Natural killer cell (primary cell): ENCODE data around the gene KPNA3. TPM values are rescaled to one million over a fixed set of nuclear protein-coding genes. Genes with fewer than 3 reads are reported as not detected.
A peak's percentile ranks its signal among the peaks of the same experiment; 100 is the strongest.
"Not testable (repeated sequence)": the region's sequence is repeated elsewhere in the genome, so short reads cannot be mapped to it uniquely, and the experiment has no call there.

Source experiments
- ATAC-seq, 3 donors: fragments of 150-1000 bp in 2 of 3; fragments of 200-7000 bp in 1 of 3; cut with Tn5 transposase; 1 replicate in 1 of 3; 2 replicates in 2 of 3; pipeline ENCODE4 v1.10.0; 2021; ENCODE audit warnings: mild to moderate bottlenecking in 2 of 3, moderate library complexity in 2 of 3
- DNase-seq, 2 donors: peaks; one replicate each; pipeline versions ENCODE4 v3.0.0 to v3.0.0-alpha.2; 2013 to 2021; ENCODE audit warnings: mixed read lengths in 1 of 2
- H3K27ac ChIP-seq: one replicate; pipeline ENCODE4 v1.5.1; 2013; ENCODE audit warnings: mild to moderate bottlenecking, low read length
- H3K27me3 ChIP-seq: one replicate; pipeline ENCODE4 v1.6.1; 2013; ENCODE audit warnings: low read length; ENCODE audit not compliant: control insufficient read depth, insufficient read depth
- H3K36me3 ChIP-seq: one replicate; pipeline ENCODE4 v1.6.1; 2013; ENCODE audit warnings: low read length; ENCODE audit not compliant: control insufficient read depth, insufficient read depth
- H3K4me1 ChIP-seq: one replicate; pipeline ENCODE4 v1.6.1; 2013; ENCODE audit warnings: low read length; ENCODE audit not compliant: control insufficient read depth, insufficient read depth
- H3K4me3 ChIP-seq: one replicate; pipeline ENCODE4 v1.5.1; 2013; ENCODE audit warnings: low read length
- H3K9me3 ChIP-seq: one replicate; pipeline ENCODE4 v1.6.1; 2013; ENCODE audit warnings: low read length; ENCODE audit not compliant: control insufficient read depth, insufficient read depth
- H3K27ac Mint-ChIP-seq, 2 donors: one replicate each; pipeline ENCODE4 v1.8.0; 2022; ENCODE audit warnings: mild to moderate bottlenecking in 2 of 2, mixed read lengths in 2 of 2, moderate library complexity in 1 of 2
- H3K27me3 Mint-ChIP-seq, 2 donors: one replicate each; pipeline ENCODE4 v1.8.0; 2022; ENCODE audit warnings: low read depth in 2 of 2, mixed read lengths in 2 of 2
- H3K36me3 Mint-ChIP-seq: one replicate; pipeline ENCODE4 v1.8.0; 2022; ENCODE audit warnings: mixed read lengths
- H3K4me1 Mint-ChIP-seq, 2 donors: one replicate each; pipeline ENCODE4 v1.8.0; 2022; ENCODE audit warnings: mixed read lengths in 2 of 2
- H3K4me3 Mint-ChIP-seq: one replicate; pipeline ENCODE4 v1.8.0; 2022; ENCODE audit warnings: mild to moderate bottlenecking, moderate library complexity, mixed read lengths
- H3K9me3 Mint-ChIP-seq, 2 donors: one replicate each; pipeline ENCODE4 v1.8.0; 2022; ENCODE audit warnings: mixed read lengths in 2 of 2
- WGBS: methylation state at CpG from one replicate; pipeline ENCODE4 v1.1.7; 2013; ENCODE audit warnings: missing lambda C conversion rate; ENCODE audit not compliant: insufficient coverage; 5-methylcytosine and 5-hydroxymethylcytosine counted together
- intact Hi-C: fragments of 100-400 bp; cut with micrococcal nuclease; formaldehyde crosslinking; loops from one replicate; pipeline ENCODE4 v1.14.2; 2022
- total RNA-seq, 4 donors: library from RNA; stranded (reverse); fragments of 120-200 nt in 1 of 4; gene quantifications; one replicate each; pipeline versions ENCODE4 v1.2.3 to v1.2.4, GENCODE V29; 2013 to 2022
- TF ChIP-seq, protein P1 (sequence below): fragments of 200-600 bp; IDR thresholded peaks from one replicate; pipeline ENCODE4 v1.8.0; 2022; ENCODE audit warnings: antibody characterized with exemption

KPNA3 gene
- total RNA-seq, 3 donors from 2014 or later (not counting 1 experiment from before 2014, with no cell fraction given): 27.8 to 35.5 (median 29.8) TPM

GRCh38 chr13:49774376-49775005 lies 18.0 kb downstream of the KPNA3 start:
- Histone ChIP-seq H3K4me3 (no peak overlapping the region), H3K9me3 (no peaks in the 10 kb centered on the region), H3K27me3 (no peaks in the 10 kb centered on the region), H3K36me3 (no peaks in the 10 kb centered on the region), H3K27ac (no peak overlapping the region), H3K4me1 (no peaks in the 10 kb centered on the region)
- no peak overlapping the region for H3K4me3 Mint-ChIP-seq
- no peaks in the 10 kb centered on the region for H3K9me3 Mint-ChIP-seq
- 97% methylated on average over 2 of the region's 2 CpGs for WGBS
- no peaks in the 10 kb centered on the region for H3K27me3 Mint-ChIP-seq
- intact Hi-C loops: no loop called here
- TF ChIP-seq, protein P1, sequence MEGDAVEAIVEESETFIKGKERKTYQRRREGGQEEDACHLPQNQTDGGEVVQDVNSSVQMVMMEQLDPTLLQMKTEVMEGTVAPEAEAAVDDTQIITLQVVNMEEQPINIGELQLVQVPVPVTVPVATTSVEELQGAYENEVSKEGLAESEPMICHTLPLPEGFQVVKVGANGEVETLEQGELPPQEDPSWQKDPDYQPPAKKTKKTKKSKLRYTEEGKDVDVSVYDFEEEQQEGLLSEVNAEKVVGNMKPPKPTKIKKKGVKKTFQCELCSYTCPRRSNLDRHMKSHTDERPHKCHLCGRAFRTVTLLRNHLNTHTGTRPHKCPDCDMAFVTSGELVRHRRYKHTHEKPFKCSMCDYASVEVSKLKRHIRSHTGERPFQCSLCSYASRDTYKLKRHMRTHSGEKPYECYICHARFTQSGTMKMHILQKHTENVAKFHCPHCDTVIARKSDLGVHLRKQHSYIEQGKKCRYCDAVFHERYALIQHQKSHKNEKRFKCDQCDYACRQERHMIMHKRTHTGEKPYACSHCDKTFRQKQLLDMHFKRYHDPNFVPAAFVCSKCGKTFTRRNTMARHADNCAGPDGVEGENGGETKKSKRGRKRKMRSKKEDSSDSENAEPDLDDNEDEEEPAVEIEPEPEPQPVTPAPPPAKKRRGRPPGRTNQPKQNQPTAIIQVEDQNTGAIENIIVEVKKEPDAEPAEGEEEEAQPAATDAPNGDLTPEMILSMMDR: no peak
- no peak overlapping the region for H3K27ac Mint-ChIP-seq
- H3K4me1 Mint-ChIP-seq: peaks cover 54 to 65% of the 10 kb centered on the region in 2 donors
- H3K36me3 Mint-ChIP-seq: no peaks in the 10 kb centered on the region
- ATAC-seq (no peak), DNase-seq (no peak)

- H3K27ac Mint-ChIP-seq: no peak overlapping the region
- H3K27me3 Mint-ChIP-seq: no peaks in the 10 kb centered on the region
- TF ChIP-seq, protein P1: no peak
- intact Hi-C loops: no loop called here
- Histone ChIP-seq H3K9me3 (no peaks in the 10 kb centered on the region), H3K27ac (no peak overlapping the region), H3K27me3 (no peaks in the 10 kb centered on the region), H3K4me1 (no peaks in the 10 kb centered on the region), H3K36me3 (no peaks in the 10 kb centered on the region), H3K4me3 (no peak overlapping the region)
- DNase-seq: no peak
- peaks cover 55 to 65% of the 10 kb centered on the region in 2 donors for H3K4me1 Mint-ChIP-seq
- H3K36me3 Mint-ChIP-seq: no peaks in the 10 kb centered on the region
- no peak for ATAC-seq
- no peaks in the 10 kb centered on the region for H3K9me3 Mint-ChIP-seq
- H3K4me3 Mint-ChIP-seq: no peak overlapping the region
- 90% methylated on average over 1 of the region's 2 CpGs for WGBS
These were observed 19.7 kb downstream of the KPNA3 start for GRCh38 chr13:49772828-49773227.

GRCh38 chr13:49761811-49762210 lies 30.7 kb downstream of the KPNA3 start:
- H3K36me3 Mint-ChIP-seq, H3K36me3 ChIP-seq, H3K27me3 Mint-ChIP-seq, DNase-seq, H3K9me3 Mint-ChIP-seq, H3K4me3 Mint-ChIP-seq, H3K4me1 ChIP-seq, H3K9me3 ChIP-seq, H3K27me3 ChIP-seq, intact Hi-C loops, H3K27ac ChIP-seq, H3K4me3 ChIP-seq, ATAC-seq, H3K27ac Mint-ChIP-seq: not testable (repeated sequence)
- H3K4me1 Mint-ChIP-seq: peaks cover 45 to 58% of the 10 kb centered on the region in 2 donors
- WGBS: 92% methylated on average over 29 of the region's 32 CpGs

DNA sequence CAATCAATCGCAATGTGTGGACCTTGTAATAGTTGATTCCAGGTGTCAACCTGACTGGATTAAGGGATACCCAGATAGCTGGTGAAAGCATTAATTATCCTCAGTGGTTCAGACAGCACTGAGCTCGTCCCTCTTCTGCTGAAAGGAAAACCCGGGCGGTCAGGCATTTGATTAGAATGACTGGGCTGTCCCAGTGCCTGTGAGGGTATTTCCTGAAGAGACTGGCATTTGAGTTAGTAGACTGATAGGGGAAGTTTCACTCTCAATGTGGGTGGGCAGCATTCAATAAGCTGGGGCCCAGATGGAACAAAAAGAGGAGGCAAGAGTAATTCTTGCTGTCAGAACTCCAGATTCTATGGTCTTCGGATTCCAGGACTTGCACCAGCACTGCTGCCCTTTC lies 31.9 kb downstream of the KPNA3 start:
- H3K4me3 ChIP-seq: no peak overlapping the region
- H3K27ac ChIP-seq: no peak overlapping the region
- TF ChIP-seq, protein P1: no peak
- H3K9me3 ChIP-seq: no peaks in the 10 kb centered on the region
- WGBS: 85% methylated on average over 5 of the region's 5 CpGs
- no peaks in the 10 kb centered on the region for H3K36me3 ChIP-seq
- no peaks in the 10 kb centered on the region for H3K27me3 ChIP-seq
- Mint-ChIP-seq H3K9me3 (no peaks in the 10 kb centered on the region), H3K4me3 (no peak overlapping the region), H3K27ac (peak overlapping the region in 1 of 2 donors; percentile 73), H3K36me3 (no peaks in the 10 kb centered on the region), H3K4me1 (peaks cover 55 to 62% of the 10 kb centered on the region in 2 donors), H3K27me3 (no peaks in the 10 kb centered on the region)
- H3K4me1 ChIP-seq: peaks cover 5% of the 10 kb centered on the region
- intact Hi-C loops: no loop called here
- DNase-seq (no peak), ATAC-seq (no peak)
